ENCODE measurements around the gene MRPS6.

Gene MRPS6

GRCh38 chr21:34071683-34072082 lies 1.7 kb upstream of the MRPS6 start:
- DNase-seq (ENCODE audit: low spot score), result no peak

- no peak for DNase-seq (ENCODE audit: low spot score)
Observed at GRCh38 chr21:34072145-34073031, 990 bp upstream of the MRPS6 start.

GRCh38 chr21:34073749-34074282 lies 438 bp downstream of the MRPS6 start:
- peak; percentile 55 for DNase-seq (ENCODE audit: low spot score)

GRCh38 chr21:34074283-34075090 lies 1.1 kb downstream of the MRPS6 start:
- DNase-seq (ENCODE audit: low spot score), result no peak

- DNase-seq (ENCODE audit: low spot score), result no peak
Observed at GRCh38 chr21:34075091-34075425, 1.7 kb downstream of the MRPS6 start.

GRCh38 chr21:34075760-34076660 lies 2.6 kb downstream of the MRPS6 start:
- no peak for DNase-seq (ENCODE audit: low spot score)

- no peak for DNase-seq (ENCODE audit: low spot score)
Observed at GRCh38 chr21:34076835-34077234, 3.5 kb downstream of the MRPS6 start.

GRCh38 chr21:34077888-34078287 lies 4.5 kb downstream of the MRPS6 start:
- DNase-seq (ENCODE audit: low spot score), result no peak

GRCh38 chr21:34078915-34079314 lies 5.5 kb downstream of the MRPS6 start:
- DNase-seq (ENCODE audit: low spot score), result no peak

- DNase-seq (ENCODE audit: low spot score), result no peak
Observed at GRCh38 chr21:34080710-34081109, 7.3 kb downstream of the MRPS6 start.

GRCh38 chr21:34082769-34083168 lies 9.4 kb downstream of the MRPS6 start:
- no peak for DNase-seq (ENCODE audit: low spot score)

GRCh38 chr21:34083357-34083756 lies 10.0 kb downstream of the MRPS6 start:
- no peak for DNase-seq (ENCODE audit: low spot score)

GRCh38 chr21:34085129-34085528 lies 11.8 kb downstream of the MRPS6 start:
- no peak for DNase-seq (ENCODE audit: low spot score)

- no peak for DNase-seq (ENCODE audit: low spot score)
Observed at GRCh38 chr21:34086887-34087306, 13.5 kb downstream of the MRPS6 start.

GRCh38 chr21:34088752-34089151 lies 15.4 kb downstream of the MRPS6 start:
- no peak for DNase-seq (ENCODE audit: low spot score)

GRCh38 chr21:34091032-34091431 lies 17.7 kb downstream of the MRPS6 start:
- no peak for DNase-seq (ENCODE audit: low spot score)

GRCh38 chr21:34091607-34092006 lies 18.2 kb downstream of the MRPS6 start:
- DNase-seq (ENCODE audit: low spot score), result no peak

- DNase-seq (ENCODE audit: low spot score), result no peak
Observed at GRCh38 chr21:34092262-34092921, 19.0 kb downstream of the MRPS6 start.

- DNase-seq (ENCODE audit: low spot score), result no peak
Observed at GRCh38 chr21:34093083-34093482, 19.7 kb downstream of the MRPS6 start.

- no peak for DNase-seq (ENCODE audit: low spot score)
Observed at GRCh38 chr21:34094949-34095348, 21.6 kb downstream of the MRPS6 start.

- DNase-seq (ENCODE audit: low spot score), result no peak
Observed at GRCh38 chr21:34097442-34097841, 24.1 kb downstream of the MRPS6 start.
